Stimulated activated CD4-positive, alpha-beta T cell treated with anti-CD3 and anti-CD28 coated beads, Interleukin-1b, Interleukin-23, amount 100 ng/mL, for 24 hours (primary cell): ENCODE results near the gene PBX1.

Experiments
- DNase-seq, 4 experiments: peaks; one replicate each; pipeline ENCODE4 v3.0.0-alpha.2; 2020; ENCODE audit warnings: low read depth in 4 of 4, low spot score in 1 of 4

The PBX1 gene

DNA sequence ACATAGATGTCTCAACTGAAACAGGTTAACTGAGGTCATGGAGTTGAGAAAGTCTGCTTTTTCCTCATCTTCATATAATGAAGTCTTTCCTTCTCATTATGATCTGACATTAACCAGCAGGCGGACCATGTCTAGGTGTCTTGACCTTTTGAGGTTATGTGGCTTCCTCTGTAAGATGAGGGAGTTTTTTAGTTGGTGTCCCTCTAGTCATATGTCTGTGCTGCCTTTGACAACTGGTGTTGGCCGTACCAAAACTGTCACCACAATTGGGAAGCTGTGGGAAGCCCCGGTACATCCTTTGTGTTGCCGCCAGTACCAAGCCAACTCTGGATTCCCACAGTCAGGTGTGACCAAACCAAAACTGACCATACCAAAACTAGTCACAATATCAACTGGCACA, 105.1 kb downstream of the PBX1 start:
- DNase-seq = no peak

DNA sequence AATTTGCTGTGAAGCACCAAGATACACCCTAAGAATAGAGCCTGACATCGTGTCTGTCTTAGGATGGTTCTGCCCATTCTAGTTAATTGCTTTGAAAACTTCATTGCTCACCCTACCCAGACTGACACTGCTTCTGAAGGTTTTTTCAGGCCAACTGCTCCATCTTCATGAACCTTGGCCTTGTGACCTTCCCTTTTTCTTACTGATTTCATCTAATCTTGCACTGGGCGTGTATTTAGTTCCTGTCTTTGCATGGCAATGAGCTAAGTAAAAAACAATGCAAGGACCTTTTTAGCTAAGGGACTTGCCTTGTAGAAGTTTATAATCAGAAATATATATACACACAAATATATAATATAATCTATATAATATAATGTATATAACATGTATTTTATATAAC, 108.0 kb downstream of the PBX1 start:
- DNase-seq = no peak

DNA sequence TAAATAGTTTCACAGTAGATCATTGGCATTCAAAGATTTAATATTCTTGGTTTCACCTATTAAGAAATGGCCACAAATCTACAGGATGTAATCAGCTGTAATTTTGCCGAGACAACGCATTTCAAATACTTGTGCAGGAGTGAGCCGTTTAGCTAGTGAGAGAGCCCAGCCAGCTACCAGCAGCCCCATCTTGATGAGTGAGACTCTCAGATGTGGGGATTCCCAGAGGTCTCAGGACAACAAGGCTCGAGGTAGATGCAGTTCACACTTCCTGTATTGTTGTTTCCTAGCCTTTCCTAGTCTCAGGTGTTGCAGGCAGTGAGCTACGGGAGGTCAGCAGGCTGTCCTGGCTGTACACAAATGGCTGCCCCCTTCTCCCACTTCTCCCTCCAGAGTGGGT, 108.6 kb downstream of the PBX1 start:
- DNase-seq = no peak

GRCh38 chr1:164668491-164669400, 109.8 kb downstream of the PBX1 start:
- no peak for DNase-seq

- DNase-seq = no peak
Observed at GRCh38 chr1:164670026-164670425, 111.0 kb downstream of the PBX1 start.

GRCh38 chr1:164670786-164671185, 111.8 kb downstream of the PBX1 start:
- no peak for DNase-seq

GRCh38 chr1:164671323-164671965, 112.5 kb downstream of the PBX1 start:
- no peak for DNase-seq

DNA sequence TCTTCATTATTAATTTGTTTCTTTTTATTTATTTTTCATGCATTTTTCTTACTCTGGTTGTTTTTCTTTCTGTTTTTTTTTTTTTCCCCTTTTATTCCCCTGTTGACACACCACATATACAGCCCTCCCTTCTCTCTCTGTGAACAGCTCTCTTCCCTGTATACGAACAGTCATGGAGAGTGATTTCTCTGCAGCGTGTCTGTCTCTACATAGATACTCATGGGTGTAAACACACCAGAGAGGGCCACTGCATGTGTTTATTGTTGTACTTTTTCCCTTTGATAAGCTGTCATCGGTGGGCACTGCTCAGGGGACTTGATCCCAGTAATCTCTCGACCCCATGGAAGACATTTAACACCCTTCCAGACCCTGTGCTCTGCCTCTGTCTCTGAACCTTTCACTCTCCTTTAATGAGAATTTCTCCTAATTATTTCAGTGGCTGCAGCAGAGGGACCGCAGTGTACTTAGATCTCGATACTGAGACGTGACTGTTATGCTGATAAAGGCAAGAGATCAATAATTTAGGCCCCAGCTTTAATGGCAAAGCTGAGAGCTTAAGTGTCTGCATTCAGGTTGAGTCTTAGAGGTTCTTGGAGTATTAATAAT, 113.1 kb downstream of the PBX1 start:
- DNase-seq = no peak

DNA sequence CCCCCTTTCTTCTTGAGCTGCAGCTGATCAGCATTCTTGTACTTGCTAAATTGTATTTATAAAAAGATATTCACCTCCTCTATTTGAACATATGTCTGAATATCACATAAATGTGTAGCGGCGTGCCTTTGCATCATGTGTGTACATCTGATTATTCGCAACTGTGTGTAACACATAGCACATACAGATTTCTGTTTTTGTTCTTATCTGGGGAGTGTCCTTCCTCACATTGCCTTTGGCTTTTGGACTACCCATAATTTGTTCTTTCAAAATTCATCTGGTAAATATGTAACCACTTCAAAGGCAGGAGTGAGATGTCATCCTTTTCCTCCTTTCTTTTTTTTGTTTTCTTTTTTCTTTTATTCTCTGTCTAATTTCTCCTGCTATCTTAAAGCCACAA, 113.6 kb downstream of the PBX1 start:
- no peak for DNase-seq

- no peak for DNase-seq
Observed at GRCh38 chr1:164673584-164674214, 114.7 kb downstream of the PBX1 start.

GRCh38 chr1:164675342-164675904, 116.4 kb downstream of the PBX1 start:
- no peak for DNase-seq

DNA sequence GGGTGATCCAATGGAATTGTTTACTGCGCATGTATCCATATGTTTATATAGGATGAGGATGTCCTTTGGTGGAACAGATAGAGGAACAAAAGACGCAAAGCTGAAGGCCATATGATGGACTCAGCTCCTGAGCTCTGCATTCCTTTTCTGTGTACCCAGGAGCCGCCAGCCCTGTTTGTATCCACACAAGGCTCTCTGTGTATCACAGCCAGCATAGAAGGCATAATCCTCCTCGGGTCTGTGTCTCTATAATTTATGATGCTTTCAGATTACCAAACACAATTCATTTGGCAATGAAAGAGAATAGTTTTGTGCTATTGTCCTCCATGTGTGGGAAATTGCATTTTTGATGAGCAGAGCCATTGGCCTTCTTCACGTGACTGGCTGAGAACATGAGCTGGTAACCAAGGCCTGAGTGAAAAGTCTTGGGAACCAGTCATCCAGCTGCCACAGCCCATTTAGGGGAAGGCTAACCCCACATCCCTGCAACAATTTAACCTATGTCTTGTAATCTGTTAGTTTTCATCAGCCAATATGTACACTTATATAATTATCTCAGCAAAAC, 119.2 kb downstream of the PBX1 start:
- no peak for DNase-seq

DNA sequence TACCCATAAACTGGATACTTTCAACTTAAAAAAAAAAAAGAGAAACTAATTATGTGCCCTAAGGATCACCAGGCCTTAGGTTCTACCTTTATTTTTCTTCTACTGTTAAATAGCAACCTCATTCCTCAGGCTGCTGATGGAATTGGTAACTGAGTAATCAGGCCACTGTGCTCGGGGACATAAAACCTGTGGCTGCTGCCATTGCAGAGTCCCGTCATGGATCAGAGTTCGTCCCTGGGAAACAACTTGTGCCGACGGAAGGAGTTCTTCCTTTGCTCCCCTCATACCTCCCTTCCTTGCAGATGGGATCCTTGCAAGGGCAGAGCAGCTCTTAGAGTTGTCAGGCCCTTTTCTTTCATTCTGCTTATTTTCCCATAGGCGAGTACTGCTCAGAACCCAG, 123.6 kb downstream of the PBX1 start:
- no peak for DNase-seq

- no peak for DNase-seq
Observed at GRCh38 chr1:164683235-164683634, 124.3 kb downstream of the PBX1 start.

DNA sequence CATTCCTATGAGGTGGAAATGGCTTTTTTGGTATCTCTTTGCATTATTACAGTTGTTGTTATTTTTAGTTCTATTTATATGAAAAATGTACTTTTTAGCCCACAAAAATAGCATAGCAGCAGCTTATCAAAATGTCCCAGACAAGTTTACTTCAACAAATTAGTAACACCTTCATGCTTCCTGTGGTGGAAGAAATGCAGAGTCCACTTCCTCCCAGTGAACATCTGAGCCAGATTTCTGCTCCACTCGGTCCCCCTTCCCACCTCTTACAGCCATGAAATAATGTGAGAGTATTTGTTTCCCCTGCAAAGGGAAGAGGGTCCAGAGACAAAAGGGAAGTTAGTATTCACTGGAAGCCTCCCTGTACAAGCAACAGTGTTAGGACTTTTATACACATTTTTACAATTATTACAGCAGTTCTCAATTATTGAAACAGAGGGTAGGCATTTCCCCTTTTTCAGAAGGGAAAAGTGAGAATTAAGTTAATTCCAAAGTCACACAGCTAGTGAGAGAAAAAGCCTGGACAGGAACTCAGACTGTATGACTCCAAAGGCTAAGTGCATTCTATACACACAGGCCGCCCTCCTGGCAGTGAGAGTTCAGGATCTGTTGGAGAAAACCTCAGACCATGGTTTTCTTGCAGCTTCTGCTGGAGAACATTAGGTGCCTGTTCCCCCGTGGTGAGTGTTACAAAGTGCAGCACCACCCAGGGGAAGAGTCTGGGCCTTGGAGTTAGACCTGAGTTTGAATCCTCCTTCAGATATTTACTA, 126.5 kb downstream of the PBX1 start:
- DNase-seq = no peak

DNA sequence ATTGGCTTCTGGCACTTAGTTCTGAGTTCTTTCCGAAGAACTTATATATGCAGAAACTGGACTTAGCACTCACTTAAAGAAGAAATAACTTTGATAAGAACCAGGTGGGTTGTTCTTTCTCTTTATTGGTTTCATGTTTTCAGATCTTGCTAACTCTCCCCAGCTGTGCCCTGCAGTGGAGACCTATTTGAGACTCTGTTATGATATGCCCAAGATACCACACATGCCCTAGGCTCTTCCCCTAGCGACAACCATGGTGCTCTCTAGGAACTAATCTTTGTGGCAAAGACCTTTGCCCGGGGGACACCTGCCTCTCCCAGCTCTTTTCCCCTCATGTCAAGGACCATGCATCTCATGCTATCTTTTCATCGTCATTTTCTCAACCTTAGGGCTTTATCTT, 128.8 kb downstream of the PBX1 start:
- DNase-seq = no peak

- no peak for DNase-seq
Observed at GRCh38 chr1:164688791-164689190, 129.8 kb downstream of the PBX1 start.

- DNase-seq = no peak
Observed at GRCh38 chr1:164689672-164690511, 130.9 kb downstream of the PBX1 start.

- DNase-seq = no peak
Observed at GRCh38 chr1:164692420-164692819, 133.4 kb downstream of the PBX1 start.
